Measurements from ENCODE around the gene FHIP1A.

FHIP1A gene

DNA sequence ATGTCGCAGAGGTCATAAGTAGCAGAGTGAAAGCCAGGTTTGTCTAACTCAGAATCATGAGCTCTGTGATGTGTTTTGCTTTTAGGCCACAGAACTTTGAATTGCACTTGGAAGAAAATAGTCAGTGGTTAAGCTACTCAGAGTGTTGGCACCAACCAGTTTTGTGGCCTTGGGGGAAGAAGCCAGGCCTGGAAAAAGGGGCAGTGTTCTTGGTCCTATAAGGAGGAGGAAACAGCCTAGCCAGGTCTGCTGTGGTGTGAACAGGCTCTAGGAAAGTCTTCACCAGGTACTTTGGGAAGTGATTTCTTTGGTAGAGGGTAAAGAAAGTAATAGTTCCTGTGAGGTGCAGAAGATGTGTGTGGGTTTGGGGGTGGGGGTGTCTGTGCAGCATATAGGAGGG, 49.2 kb downstream of the FHIP1A start:
- DNase-seq (ENCODE audit: low read depth) = no peak

All from stimulated activated CD8-positive, alpha-beta memory T cell treated with anti-CD3 and anti-CD28 coated beads, Interleukin-15, amount 100 ng/mL, for 1 hour (primary cell).